ENCODE data around the gene PACSIN3.

DNA sequence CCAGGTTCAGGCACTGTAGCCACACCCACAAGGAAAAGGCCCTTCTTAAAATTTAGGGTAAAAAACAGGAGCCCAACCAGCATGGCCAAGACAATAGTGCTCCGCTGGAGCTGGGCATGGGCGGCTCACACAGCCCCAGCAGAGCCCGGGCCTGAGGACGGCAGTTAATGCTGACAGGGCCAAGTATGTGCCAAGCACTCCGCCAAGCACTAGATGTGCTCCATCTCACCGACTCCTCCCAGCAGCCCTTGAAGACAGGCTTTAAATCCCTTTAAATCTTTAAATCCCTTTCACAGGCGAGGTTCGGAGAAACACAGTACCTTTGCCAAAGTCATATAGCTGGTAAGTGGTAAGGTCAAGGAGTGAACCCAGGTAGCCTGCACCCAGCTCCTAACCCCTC, 14.4 kb downstream of the PACSIN3 start:
- TF ChIP-seq SP1 (IDR thresholded peaks at IDR 0.05; ENCODE audit: low read depth, low read length) (no peak), CTCF (IDR thresholded peaks at IDR 0.05; ENCODE audit: control extremely low read depth in 1 of 3, insufficient read depth in 1 of 3, low read depth in 1 of 3, low read length in 3 of 3) (no peak), MAFK (IDR thresholded peaks at IDR 0.05; ENCODE audit: low read depth, low read length) (no peak), RNF2 (IDR thresholded peaks at IDR 0.05; ENCODE audit: borderline replicate concordance, low read depth, low read length, missing control alignments, poor library complexity, severe bottlenecking) (no peak), EP300 (IDR thresholded peaks at IDR 0.05; ENCODE audit: borderline replicate concordance in 1 of 2, low read depth in 2 of 2, low read length in 2 of 2) (no peak), ATF3 (IDR thresholded peaks at IDR 0.05; ENCODE audit: insufficient read depth, low read depth, low read length) (no peak)
- TF ChIP-seq, protein P1, sequence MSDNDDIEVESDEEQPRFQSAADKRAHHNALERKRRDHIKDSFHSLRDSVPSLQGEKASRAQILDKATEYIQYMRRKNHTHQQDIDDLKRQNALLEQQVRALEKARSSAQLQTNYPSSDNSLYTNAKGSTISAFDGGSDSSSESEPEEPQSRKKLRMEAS (IDR thresholded peaks at IDR 0.05), result no peak
